NK-92 (cell line): Measurements from ENCODE around the gene MMAB.

Source experiments
- DNase-seq: peaks from one replicate; lab custom pipeline; 2025; ENCODE audit not compliant: unreplicated experiment; lab: John Stamatoyannopoulos, UW

MMAB gene

GRCh38 chr12:109560867-109561710, 12.2 kb downstream of the MMAB start:
- no peak for DNase-seq

DNA sequence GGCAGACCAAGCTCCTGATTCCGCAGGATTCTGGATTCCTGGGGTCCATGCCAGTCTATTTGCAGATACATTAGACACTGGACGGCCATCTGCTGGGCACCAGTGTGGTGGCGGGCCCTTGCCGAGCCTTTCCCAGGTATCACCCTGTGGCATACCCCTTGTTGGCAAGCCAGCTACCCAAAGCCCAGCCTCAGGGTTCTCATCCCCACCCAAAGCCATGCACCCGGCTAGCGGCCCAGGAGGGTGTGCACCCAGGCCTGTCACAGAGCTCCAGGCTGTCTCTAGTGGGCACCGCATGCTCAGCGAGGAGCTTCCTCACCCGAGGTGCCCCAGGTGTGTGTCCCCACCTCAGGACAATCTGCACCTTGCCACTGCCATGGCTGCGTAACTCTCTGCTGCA, 13.7 kb downstream of the MMAB start:
- no peak for DNase-seq

GRCh38 chr12:109559200-109559505, 14.2 kb downstream of the MMAB start:
- DNase-seq = no peak

DNA sequence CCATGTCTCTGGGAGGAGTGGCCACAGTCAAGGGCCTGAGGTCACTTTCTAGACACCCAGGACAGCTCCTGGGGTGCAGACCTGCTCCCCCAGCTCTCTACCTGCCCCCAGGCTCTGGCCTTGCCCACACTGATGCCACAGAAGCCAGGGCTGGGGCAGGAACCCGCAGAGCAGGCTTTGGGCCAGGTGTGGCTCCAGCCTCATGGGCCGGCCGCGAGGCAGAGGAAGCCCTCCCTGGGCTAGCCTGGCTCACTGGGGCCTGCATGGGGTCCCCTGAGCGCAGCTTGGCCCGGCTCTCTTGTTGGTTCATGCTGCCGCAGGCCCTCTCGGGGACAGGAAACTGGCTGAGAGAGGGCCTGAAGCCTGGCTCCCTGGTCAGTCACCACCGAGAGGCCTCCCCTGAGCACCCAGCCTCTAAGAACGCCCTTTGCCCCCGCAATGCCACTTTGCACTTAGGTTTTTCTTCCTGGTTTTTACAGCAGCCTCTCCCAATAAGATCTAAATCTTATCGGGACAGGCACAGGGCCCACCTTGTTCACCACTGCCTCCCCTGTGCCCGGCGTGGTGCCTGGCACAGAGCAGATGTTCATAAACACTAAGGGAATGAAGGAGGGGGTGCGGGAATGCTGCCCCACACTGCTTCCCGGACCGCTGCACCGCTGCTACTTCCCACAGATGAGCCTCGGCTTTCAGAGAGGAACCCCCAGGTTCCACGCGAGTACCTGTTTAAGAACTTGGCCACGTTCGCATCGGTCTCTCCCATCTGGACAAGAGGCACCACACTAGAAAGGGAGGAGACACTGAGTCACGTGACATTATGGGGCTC, 14.7 kb downstream of the MMAB start:
- DNase-seq = no peak

DNA sequence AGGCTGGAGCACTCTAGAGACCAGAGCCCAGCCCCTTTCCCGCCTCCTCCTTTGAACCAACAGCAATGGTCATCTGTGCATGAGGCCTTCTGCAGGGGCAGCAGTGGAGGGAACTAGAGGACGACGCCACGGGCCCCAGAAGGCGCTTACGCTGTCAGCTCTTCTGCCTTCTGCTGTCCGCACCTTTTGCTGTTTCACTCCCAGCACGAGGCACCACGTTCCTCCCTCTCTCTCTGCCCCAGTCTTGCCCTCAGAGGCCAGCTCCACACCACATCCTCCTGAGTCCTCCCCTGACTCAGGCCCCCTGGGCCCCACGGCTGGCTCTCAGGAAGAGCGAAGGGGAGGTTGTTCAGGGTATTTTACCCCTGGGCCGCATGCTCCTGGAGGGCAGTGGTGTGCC, 15.5 kb downstream of the MMAB start:
- DNase-seq = no peak

DNA sequence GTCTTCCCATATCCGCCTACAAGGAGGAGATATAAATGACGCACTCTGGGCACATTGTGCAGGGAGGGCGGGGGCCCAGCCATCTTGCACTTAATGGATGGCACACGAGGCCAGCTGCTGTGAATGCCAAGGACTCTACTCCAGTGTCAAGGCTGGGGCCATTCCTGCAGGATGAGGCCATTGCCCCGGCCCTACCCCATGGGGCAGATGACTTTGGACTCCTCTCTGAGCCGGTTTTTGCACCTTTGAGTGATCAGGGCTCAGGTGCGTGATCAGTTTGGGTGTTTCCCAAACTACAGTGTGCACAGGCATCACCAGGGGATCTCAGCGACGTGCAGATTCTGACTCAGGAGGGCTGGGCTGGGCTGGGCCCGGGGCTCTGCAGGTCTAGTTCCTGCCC, 16.1 kb downstream of the MMAB start:
- no peak for DNase-seq

DNA sequence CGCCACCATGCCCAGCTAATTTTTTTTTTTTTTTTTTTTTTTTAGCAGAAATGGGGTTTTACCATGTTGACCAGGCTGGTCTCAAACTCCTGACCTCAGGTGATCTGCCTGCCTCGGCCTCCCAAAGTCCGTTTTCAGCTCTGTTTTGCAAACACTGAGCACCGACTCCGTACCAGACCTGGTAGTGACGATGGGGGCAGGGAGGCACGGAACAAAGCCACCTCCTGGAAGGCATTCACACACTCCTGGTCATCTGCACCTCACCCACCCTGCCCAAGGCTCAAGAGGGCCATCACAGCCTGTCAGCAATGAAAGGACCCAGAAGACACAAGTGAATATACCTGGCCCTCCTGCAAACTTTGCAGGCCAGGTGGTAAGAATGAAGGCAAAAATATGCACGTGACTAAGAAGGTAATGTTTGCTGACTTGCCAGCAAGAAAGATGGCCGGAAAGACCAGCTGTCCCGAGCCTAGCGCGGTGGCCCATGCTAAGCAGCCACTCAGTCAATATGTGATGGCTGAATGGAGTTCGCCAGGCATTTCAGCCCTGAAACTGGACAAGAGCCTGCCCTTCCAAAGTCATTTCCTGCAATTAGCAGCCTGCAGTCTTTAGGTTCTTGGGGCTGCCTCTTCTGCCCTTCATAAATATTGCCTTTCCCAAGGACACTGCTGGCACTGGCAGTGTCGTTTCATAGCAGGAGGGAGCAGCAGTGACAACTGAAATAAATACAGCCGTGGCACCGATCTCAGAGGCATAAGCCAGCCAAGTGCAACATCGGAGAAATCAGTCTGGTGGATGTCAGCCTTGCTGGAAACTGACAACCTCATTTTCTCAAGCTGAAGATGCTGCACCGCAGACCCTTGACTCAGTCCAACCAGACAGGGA, 17.6 kb downstream of the MMAB start:
- no peak for DNase-seq

GRCh38 chr12:109554761-109555160, 18.5 kb downstream of the MMAB start:
- no peak for DNase-seq

- DNase-seq = no peak
Observed at GRCh38 chr12:109553906-109554500, 19.3 kb downstream of the MMAB start.

DNA sequence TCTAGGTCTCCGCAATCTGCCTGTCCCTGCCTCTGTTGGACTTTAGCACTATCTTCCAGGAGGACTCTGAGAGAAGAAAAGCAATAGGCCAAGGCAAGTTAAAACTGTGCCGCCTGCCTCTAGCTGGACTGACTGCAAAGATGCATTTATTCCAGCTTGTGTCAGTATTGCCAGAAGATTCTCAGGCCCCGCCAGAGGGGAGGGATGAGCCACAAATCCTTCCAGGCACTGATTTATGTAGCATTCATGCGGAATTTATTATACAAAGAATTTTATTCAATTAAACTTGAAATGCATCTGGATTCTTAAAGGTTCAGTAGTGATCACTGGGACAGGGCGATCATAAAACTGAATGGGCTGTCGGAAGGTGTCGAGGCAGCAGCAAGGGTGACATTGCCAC, 19.8 kb downstream of the MMAB start:
- no peak for DNase-seq

DNA sequence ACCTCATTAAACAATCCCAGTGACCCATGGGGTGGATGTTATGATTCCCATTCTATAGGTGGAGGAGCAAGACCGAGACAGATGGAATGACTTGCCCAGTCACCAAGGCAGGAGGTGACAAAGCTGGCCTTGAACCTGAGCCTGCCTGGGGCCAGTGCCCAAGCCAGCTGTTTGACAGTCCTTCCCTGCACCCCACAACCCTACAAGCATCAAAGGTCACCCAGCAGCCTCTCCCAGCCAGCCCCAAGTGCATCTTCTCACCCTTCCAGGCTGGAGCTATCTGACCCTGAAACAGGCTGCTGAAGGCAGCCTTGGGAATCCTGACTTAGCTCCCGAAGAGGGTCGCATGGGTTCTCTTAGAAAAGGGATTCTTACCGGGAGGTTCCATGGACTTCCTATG, 20.3 kb downstream of the MMAB start:
- DNase-seq = no peak

- no peak for DNase-seq
Observed at GRCh38 chr12:109551108-109551507, 22.2 kb downstream of the MMAB start.

DNA sequence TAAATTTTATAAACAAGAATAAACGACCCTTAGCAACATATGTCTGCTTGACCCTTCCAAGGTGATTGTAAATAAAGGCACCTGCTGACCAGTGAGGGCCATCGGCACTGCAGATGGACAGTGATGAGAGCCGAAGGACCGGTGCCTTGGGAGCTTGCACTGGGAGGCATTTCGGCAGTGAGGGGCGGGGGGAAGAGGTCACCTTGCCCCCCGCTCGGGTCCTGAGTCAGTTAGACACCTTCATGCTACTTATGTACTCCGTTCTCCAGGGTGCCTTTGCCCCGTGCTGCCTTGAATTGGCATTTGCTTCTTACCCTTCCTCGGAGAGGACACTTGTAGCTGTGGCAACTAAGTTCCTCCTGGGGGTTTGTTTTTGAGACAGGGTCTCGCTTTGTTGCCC, 23.0 kb downstream of the MMAB start:
- no peak for DNase-seq

DNA sequence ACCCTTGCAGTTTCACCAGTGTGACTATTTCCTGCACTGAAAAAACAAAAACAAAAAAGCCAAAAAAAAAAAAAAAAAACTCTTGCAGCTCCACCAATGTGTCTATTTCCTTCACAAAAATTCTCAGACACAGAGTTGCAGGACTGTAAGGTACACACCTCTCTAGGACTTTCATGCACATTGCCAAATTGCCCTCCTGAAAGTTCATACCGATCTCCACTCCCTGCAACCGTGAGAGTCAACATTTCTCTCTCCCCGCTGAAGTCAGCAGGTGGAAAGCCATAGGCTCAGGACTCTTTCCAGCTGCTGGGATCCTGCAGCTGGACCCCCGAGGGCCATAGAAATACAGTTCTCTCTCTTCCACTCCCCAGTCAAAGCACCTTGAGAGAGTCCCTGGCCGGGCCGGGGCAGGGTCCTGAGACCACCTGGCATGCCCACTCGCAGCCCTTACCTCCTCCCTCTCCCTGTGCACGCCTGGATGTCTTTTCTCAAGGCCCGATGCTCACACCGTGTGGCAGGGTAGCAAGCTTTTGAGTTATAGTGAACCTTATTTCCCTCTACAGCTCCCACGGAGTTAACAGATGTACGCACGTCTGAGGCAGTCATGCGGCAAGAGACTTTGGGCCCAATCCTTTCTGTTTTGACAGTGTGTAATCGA, 23.6 kb downstream of the MMAB start:
- DNase-seq = no peak

DNA sequence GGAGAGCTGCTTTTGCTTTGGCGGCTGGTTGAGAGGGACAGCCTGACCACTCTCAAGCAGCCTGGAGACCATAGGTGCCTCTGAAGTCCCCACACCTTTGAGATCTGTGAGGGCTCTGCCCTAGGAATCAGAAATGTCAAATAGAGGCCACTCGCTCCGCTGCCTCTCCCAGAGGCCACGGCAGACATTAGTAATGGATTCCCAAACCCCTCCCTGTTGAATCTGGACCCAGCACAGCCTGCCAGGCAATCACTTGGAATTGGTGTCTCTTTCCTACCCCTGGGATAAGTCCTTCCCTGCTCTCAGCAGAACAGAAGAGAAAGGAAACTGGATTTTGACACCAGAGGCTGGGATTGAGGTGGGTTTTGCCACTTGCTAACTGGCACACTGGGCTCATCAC, 25.0 kb downstream of the MMAB start:
- no peak for DNase-seq

GRCh38 chr12:109547286-109547685, 26.0 kb downstream of the MMAB start:
- no peak for DNase-seq

DNA sequence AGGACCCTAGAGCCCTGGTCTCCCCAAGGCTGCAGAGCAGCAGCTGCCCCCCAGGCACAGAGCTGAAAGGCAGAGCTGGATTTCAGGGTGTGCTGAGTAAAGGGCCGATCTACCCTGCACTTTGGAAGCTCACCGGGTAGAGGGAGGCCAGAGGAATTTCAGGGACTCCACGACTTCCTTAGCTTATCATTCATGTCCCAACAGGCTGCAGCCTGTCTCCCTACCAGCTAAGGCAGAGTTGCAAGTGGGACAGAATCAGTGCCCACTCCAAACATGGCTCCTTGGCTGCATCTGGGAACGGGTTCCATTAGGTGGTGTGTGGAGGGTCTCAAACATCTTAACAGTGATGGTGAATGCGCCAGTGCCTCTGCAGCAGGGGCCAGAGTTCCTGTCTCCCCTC, 27.5 kb downstream of the MMAB start:
- no peak for DNase-seq

DNA sequence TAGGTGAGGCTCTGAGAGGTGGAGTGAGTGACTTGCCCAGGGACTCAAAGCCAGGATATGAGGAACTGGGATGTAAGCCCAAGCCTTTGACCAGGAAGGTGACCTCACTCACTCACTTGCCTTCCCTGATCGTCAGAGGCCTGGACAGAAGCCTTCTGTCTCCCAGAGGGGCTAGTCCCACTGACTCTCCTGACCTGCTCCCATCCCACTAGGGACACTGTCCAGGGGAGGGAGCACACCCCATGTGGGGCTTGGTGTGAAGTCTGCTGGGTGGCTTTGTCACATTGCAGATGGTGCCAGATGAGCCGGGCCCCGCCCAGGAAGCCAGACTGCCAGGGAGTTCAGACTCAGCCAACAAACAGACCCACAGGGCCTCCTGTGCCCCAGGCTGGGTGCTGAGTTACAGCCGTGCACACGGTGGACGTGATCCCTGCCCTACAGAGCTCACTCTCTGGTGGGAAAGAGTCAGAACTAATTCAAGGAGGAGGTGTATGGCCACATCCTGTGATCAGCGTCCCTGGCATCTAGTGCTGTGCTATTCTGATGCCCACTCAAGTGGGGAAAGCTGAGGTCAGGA, 28.3 kb downstream of the MMAB start:
- DNase-seq = no peak

DNA sequence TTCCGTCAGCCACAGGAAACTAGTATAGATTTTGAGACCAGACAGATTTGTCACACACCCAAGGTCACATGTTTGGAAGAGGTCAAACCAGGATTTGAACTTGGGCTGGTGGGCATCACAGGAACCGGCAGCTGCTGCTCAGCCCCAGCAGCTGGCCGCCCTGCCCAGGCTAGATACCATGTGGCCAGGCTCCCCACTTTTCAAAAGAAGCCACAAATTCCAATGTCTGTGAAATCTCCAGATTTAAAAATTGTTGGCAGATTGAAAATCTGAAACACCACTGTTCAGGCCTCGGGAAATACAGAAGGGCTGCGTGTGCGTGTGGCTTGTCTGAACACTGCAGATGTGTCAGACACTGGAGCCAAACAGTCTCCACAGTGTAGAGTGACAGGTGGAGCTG, 30.4 kb downstream of the MMAB start:
- DNase-seq = no peak

- no peak for DNase-seq
Observed at GRCh38 chr12:109542014-109542413, 31.3 kb downstream of the MMAB start.

DNA sequence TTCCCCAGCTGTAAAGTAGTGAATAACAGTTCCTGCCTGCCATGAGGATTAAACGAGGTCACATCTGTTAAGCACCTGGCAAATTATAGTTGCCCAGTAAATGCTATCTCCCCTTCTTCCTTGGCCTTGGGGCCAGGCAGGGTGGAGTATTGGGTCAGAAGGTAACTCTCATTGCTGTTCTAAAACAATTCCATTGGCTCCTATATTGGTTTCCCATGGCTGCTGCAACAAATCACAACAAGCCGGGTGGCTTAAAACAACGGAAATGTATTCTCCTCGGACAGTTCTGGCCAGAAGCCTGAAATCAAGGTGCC, 31.9 kb downstream of the MMAB start:
- DNase-seq = no peak
